CD4-positive, alpha-beta memory T cell (primary cell): Measurements from ENCODE around the gene FAM222A. TPM values are rescaled to one million over a fixed set of nuclear protein-coding genes. Genes with fewer than 3 reads are reported as not detected.

Experiments used
- CTCF ChIA-PET: fragments of 350-600 bp; sonication (Branson Sonifier 250); formaldehyde crosslinking; loops from one replicate; lab custom pipeline; 2021; ENCODE audit warnings: inconsistent platforms; ENCODE audit not compliant: partially characterized antibody; lab: Charles Lee
- POLR2A ChIA-PET: fragments of 350-600 bp; sonication (Branson Sonifier 250); formaldehyde crosslinking; loops from one replicate; lab custom pipeline; 2021; ENCODE audit not compliant: partially characterized antibody; lab: Charles Lee
- DNase-seq, 5 donors: peaks; one replicate each; pipeline versions ENCODE4 v3.0.0 to v3.0.0-alpha.2; 2020 to 2022; ENCODE audit warnings: mixed read lengths in 1 of 5
- H3K27ac ChIP-seq: one replicate; pipeline ENCODE4 v1.7.0; 2013; ENCODE audit warnings: low read depth, low read length
- H3K27me3 ChIP-seq: 2 replicates; pipeline ENCODE4 v1.7.0; 2013; ENCODE audit warnings: mild to moderate bottlenecking, low read length, moderate library complexity; ENCODE audit not compliant: insufficient read depth
- H3K36me3 ChIP-seq: 2 replicates; pipeline ENCODE4 v1.7.0; 2013; ENCODE audit warnings: mild to moderate bottlenecking, low read length, moderate library complexity; ENCODE audit not compliant: insufficient read depth
- H3K4me1 ChIP-seq: 2 replicates; pipeline ENCODE4 v1.7.0; 2013; ENCODE audit warnings: mild to moderate bottlenecking, low read length, moderate library complexity; ENCODE audit not compliant: insufficient read depth
- H3K4me3 ChIP-seq, 2 donors: one replicate each; pipeline ENCODE4 v1.7.0; 2013; ENCODE audit warnings: low read length in 2 of 2, mild to moderate bottlenecking in 1 of 2
- H3K9me3 ChIP-seq, 2 donors: one replicate each; pipeline ENCODE4 v1.7.0; 2013; ENCODE audit warnings: low read length in 2 of 2, control low read depth in 1 of 2; ENCODE audit not compliant: control insufficient read depth in 1 of 2
- H3K27ac Mint-ChIP-seq, 7 donors: one replicate each; pipeline ENCODE4 v1.8.0; 2020 to 2021; ENCODE audit warnings: mixed read lengths in 7 of 7, mild to moderate bottlenecking in 6 of 7, inconsistent platforms in 3 of 7, moderate library complexity in 3 of 7
- H3K27me3 Mint-ChIP-seq, 2 donors: one replicate each; pipeline ENCODE4 v1.8.0; 2020 to 2021; ENCODE audit warnings: mixed read lengths in 2 of 2
- H3K36me3 Mint-ChIP-seq, 2 donors: one replicate each; pipeline ENCODE4 v1.8.0; 2020 to 2021; ENCODE audit warnings: mixed read lengths in 2 of 2, inconsistent platforms in 1 of 2, mild to moderate bottlenecking in 1 of 2
- H3K4me1 Mint-ChIP-seq, 4 donors: one replicate each; pipeline ENCODE4 v1.8.0; 2020 to 2021; ENCODE audit warnings: mixed read lengths in 4 of 4, mild to moderate bottlenecking in 1 of 4
- H3K4me3 Mint-ChIP-seq, 8 donors: one replicate each; pipeline ENCODE4 v1.8.0; 2020 to 2021; ENCODE audit warnings: mixed read lengths in 8 of 8, mild to moderate bottlenecking in 7 of 8, moderate library complexity in 6 of 8, inconsistent platforms in 3 of 8
- H3K9me3 Mint-ChIP-seq, 8 donors: one replicate each; pipeline ENCODE4 v1.8.0; 2020 to 2021; ENCODE audit warnings: mixed read lengths in 8 of 8, mild to moderate bottlenecking in 5 of 8, inconsistent platforms in 3 of 8, moderate library complexity in 1 of 8
- intact Hi-C: fragments of 100-400 bp; cut with micrococcal nuclease; formaldehyde crosslinking; loops from one replicate; pipeline ENCODE4 v1.15.1; 2023
- polyA plus RNA-seq, 2 donors: library from polyadenylated mRNA; unstranded; fragments of 300-500 nt; fragmentation: Illumina TruSeq; gene quantifications; one replicate each; pipeline ENCODE4 v1.2.3, GENCODE V29; 2021
- total RNA-seq, 2 experiments: library from RNA; stranded (reverse); gene quantifications; one replicate each; pipeline ENCODE4 v1.2.3, GENCODE V29; 2021

The FAM222A gene
- total and polyA plus RNA-seq, 4 experiments from 2014 or later, result 0.25 to 0.69 (median 0.55) TPM; not detected in 1

DNA sequence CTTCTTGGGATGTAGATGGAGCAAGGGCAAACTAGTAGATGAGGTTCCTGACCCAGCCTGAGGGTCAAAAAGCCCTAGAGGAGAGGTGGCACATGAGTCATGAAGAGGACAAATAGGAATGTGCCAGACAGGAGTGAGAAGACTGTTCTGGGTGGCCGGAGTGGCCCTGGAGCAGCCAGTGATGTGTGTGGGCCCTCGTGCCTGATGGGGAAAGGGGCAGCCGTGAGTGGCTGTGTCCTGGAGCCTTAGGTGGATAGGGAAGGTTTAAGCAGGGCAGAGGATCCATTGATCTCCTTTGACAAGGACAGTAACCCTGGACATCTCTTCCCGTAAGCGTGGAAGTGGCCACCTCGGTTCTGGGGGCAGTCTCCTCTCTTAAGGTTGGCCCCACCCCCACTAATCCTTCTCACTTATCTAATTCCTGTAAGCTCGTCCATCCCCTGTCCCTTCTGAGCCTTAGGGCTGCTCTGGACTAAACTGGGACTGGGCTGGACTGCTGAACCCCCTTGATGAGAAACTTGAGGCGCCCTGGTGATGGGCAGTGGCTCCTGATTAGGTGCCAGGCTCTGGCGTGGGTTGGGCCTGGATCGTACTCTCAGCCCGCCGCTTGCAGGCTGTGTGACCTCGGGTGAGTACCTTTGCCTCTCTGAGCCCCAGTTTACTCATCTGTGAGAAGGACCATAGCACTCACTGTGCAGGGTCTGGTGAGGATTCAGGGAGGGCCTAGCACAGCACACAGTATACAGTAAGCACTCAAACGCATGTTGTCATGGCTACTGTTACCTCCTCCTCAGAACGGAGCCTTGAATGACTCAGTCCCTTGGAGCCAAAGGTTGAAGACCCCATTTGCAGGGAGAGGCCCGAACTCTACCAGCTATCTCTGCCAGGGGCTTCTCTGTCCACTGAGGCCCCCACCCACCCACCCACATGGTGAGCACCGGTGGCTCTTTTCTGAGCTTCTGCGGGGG lies 4.0 kb downstream of the FAM222A start:
- H3K4me1 Mint-ChIP-seq, result peaks cover 0 to 6% (median under 1%) of the 10 kb centered on the region in 4 donors
- ChIA-PET POLR2A (no interaction called here), CTCF (interaction anchor here (1.2 kb wide), 1 partner anchor 128 kb away, joined by 3 read pairs; no protein-coding TSS in a partner anchor)
- H3K27me3 Mint-ChIP-seq, result peaks cover 6 to 10% of the 10 kb centered on the region in 2 donors
- Histone ChIP-seq H3K36me3 (no peaks in the 10 kb centered on the region), H3K4me1 (peaks cover 12% of the 10 kb centered on the region), H3K27me3 (peaks cover 16% of the 10 kb centered on the region), H3K4me3 (no peak overlapping the region), H3K9me3 (no peaks in the 10 kb centered on the region), H3K27ac (no peak overlapping the region)
- DNase-seq, result no peak
- no peaks in the 10 kb centered on the region for H3K36me3 Mint-ChIP-seq
- no peak overlapping the region for H3K4me3 Mint-ChIP-seq
- no peaks in the 10 kb centered on the region for H3K9me3 Mint-ChIP-seq
- no peak overlapping the region for H3K27ac Mint-ChIP-seq
- intact Hi-C loops, result no loop called here

GRCh38 chr12:109718390-109718789 lies 4.8 kb downstream of the FAM222A start:
- Histone ChIP-seq H3K9me3 (no peaks in the 10 kb centered on the region), H3K36me3 (no peaks in the 10 kb centered on the region), H3K27ac (no peak overlapping the region), H3K27me3 (peaks cover 15% of the 10 kb centered on the region), H3K4me3 (no peak overlapping the region), H3K4me1 (peaks cover 7% of the 10 kb centered on the region)
- peaks cover 6 to 10% of the 10 kb centered on the region in 2 donors for H3K27me3 Mint-ChIP-seq
- no peaks in the 10 kb centered on the region for H3K4me1 Mint-ChIP-seq
- intact Hi-C loops, result no loop called here
- DNase-seq, result no peak
- no peaks in the 10 kb centered on the region for H3K36me3 Mint-ChIP-seq
- no peaks in the 10 kb centered on the region for H3K9me3 Mint-ChIP-seq
- POLR2A ChIA-PET, result no interaction called here
- CTCF ChIA-PET, result interaction anchor here (0.6 kb wide), 1 partner anchor 11 kb away, joined by 3 read pairs; no protein-coding TSS in a partner anchor
- H3K27ac Mint-ChIP-seq, result no peak overlapping the region
- no peak overlapping the region for H3K4me3 Mint-ChIP-seq

- Histone ChIP-seq H3K27ac (no peak overlapping the region), H3K4me1 (peaks cover 7% of the 10 kb centered on the region), H3K36me3 (no peaks in the 10 kb centered on the region), H3K9me3 (no peaks in the 10 kb centered on the region), H3K27me3 (peaks cover 15% of the 10 kb centered on the region), H3K4me3 (no peak overlapping the region)
- Mint-ChIP-seq H3K27ac (peak overlapping the region in 2 of 7 donors; percentile 32 to 47), H3K27me3 (peaks cover 6 to 10% of the 10 kb centered on the region in 2 donors), H3K36me3 (no peaks in the 10 kb centered on the region), H3K4me3 (no peak overlapping the region), H3K9me3 (no peaks in the 10 kb centered on the region), H3K4me1 (no peaks in the 10 kb centered on the region)
- intact Hi-C loops, result no loop called here
- POLR2A ChIA-PET, result no interaction called here
- DNase-seq, result no peak
- CTCF ChIA-PET, result interaction anchor here (0.6 to 1.6 kb wide), 2 partner anchors 10 to 55 kb away, joined by 3 to 4 read pairs; no protein-coding TSS in a partner anchor
These were observed 5.7 kb downstream of the FAM222A start for GRCh38 chr12:109719123-109720022.

GRCh38 chr12:109720152-109720856 lies 6.7 kb downstream of the FAM222A start:
- CTCF ChIA-PET, result interaction anchor here (1.6 kb wide), 1 partner anchor 54 kb away, joined by 4 read pairs; no protein-coding TSS in a partner anchor
- intact Hi-C loops, result no loop called here

GRCh38 chr12:109720857-109721189 lies 7.2 kb downstream of the FAM222A start:
- H3K4me3 ChIP-seq, result no peak overlapping the region
- Mint-ChIP-seq H3K27me3 (peaks cover 6 to 10% of the 10 kb centered on the region in 2 donors), H3K36me3 (no peaks in the 10 kb centered on the region), H3K9me3 (no peaks in the 10 kb centered on the region), H3K4me3 (no peak overlapping the region), H3K27ac (no peak overlapping the region), H3K4me1 (no peaks in the 10 kb centered on the region)
- H3K9me3 ChIP-seq, result no peaks in the 10 kb centered on the region
- H3K27me3 ChIP-seq, result peaks cover 9% of the 10 kb centered on the region
- intact Hi-C loops, result no loop called here
- no peaks in the 10 kb centered on the region for H3K36me3 ChIP-seq
- H3K27ac ChIP-seq, result no peak overlapping the region
- H3K4me1 ChIP-seq, result no peaks in the 10 kb centered on the region
- DNase-seq, result no peak
- POLR2A ChIA-PET, result no interaction called here
- CTCF ChIA-PET, result interaction anchor here (1.6 kb wide), 1 partner anchor 54 kb away, joined by 4 read pairs; no protein-coding TSS in a partner anchor

More at GRCh38 chr12:109720152-109720856, 6.7 kb downstream of the FAM222A start:
- no peaks in the 10 kb centered on the region for H3K9me3 Mint-ChIP-seq
- no peak for DNase-seq
- no peaks in the 10 kb centered on the region for H3K4me1 Mint-ChIP-seq
- peaks cover 6 to 10% of the 10 kb centered on the region in 2 donors for H3K27me3 Mint-ChIP-seq
- H3K27ac Mint-ChIP-seq, result no peak overlapping the region
- no peaks in the 10 kb centered on the region for H3K36me3 Mint-ChIP-seq
- no peak overlapping the region for H3K4me3 Mint-ChIP-seq
- Histone ChIP-seq H3K27me3 (peaks cover 9% of the 10 kb centered on the region), H3K9me3 (no peaks in the 10 kb centered on the region), H3K36me3 (no peaks in the 10 kb centered on the region), H3K4me3 (no peak overlapping the region), H3K4me1 (no peaks in the 10 kb centered on the region), H3K27ac (no peak overlapping the region)
- POLR2A ChIA-PET, result no interaction called here

- Mint-ChIP-seq H3K27ac (no peak overlapping the region), H3K4me3 (no peak overlapping the region), H3K27me3 (peaks cover 6 to 10% of the 10 kb centered on the region in 2 donors), H3K4me1 (no peaks in the 10 kb centered on the region), H3K9me3 (no peaks in the 10 kb centered on the region), H3K36me3 (no peaks in the 10 kb centered on the region)
- ChIA-PET POLR2A (interaction anchor here (0.6 kb wide), 1 partner anchor 152 kb away, joined by 3 read pairs; no protein-coding TSS in a partner anchor), CTCF (no interaction called here)
- Histone ChIP-seq H3K4me1 (no peaks in the 10 kb centered on the region), H3K27me3 (peaks cover 9% of the 10 kb centered on the region), H3K4me3 (no peak overlapping the region), H3K9me3 (no peaks in the 10 kb centered on the region), H3K27ac (no peak overlapping the region), H3K36me3 (no peaks in the 10 kb centered on the region)
- intact Hi-C loops, result no loop called here
- no peak for DNase-seq
These were observed 7.7 kb downstream of the FAM222A start for GRCh38 chr12:109721276-109721675.
